GM18861 (cell line): ENCODE data around the gene CYP46A1.

Source experiments
- ATAC-seq: cut with Tn5 transposase; IDR thresholded peaks from one replicate; pipeline ENCODE4 v1.9.1; 2021; ENCODE audit not compliant: unreplicated experiment

Gene CYP46A1

GRCh38 chr14:99672506-99673304 is 11.4 kb upstream of the CYP46A1 start:
- ATAC-seq = peak; percentile 69

GRCh38 chr14:99673305-99674063 is 10.6 kb upstream of the CYP46A1 start:
- ATAC-seq = no peak

- no peak for ATAC-seq
These were observed 9.9 kb upstream of the CYP46A1 start for GRCh38 chr14:99674064-99674650.

GRCh38 chr14:99674776-99675381 is 9.2 kb upstream of the CYP46A1 start:
- ATAC-seq = no peak

GRCh38 chr14:99675382-99675835 is 8.7 kb upstream of the CYP46A1 start:
- ATAC-seq = no peak

- no peak for ATAC-seq
These were observed 8.1 kb upstream of the CYP46A1 start for GRCh38 chr14:99675951-99676350.

GRCh38 chr14:99676657-99677056 is 7.4 kb upstream of the CYP46A1 start:
- no peak for ATAC-seq

- no peak for ATAC-seq
These were observed 6.6 kb upstream of the CYP46A1 start for GRCh38 chr14:99677231-99678140.

- ATAC-seq = no peak
These were observed 5.9 kb upstream of the CYP46A1 start for GRCh38 chr14:99678198-99678597.

GRCh38 chr14:99679111-99679510 is 5.0 kb upstream of the CYP46A1 start:
- no peak for ATAC-seq

GRCh38 chr14:99679543-99679942 is 4.6 kb upstream of the CYP46A1 start:
- no peak for ATAC-seq

GRCh38 chr14:99679996-99680395 is 4.1 kb upstream of the CYP46A1 start:
- ATAC-seq = no peak

GRCh38 chr14:99681101-99681831 is 2.8 kb upstream of the CYP46A1 start:
- no peak for ATAC-seq

- ATAC-seq = no peak
These were observed 2.3 kb upstream of the CYP46A1 start for GRCh38 chr14:99681832-99682148.

GRCh38 chr14:99682809-99683618 is 1.1 kb upstream of the CYP46A1 start:
- ATAC-seq = peak; percentile 45

GRCh38 chr14:99684410-99684934 is 374 bp downstream of the CYP46A1 start:
- peak; percentile 31 for ATAC-seq

GRCh38 chr14:99685151-99685591 is 1.1 kb downstream of the CYP46A1 start:
- ATAC-seq = no peak

- ATAC-seq = no peak
These were observed 1.5 kb downstream of the CYP46A1 start for GRCh38 chr14:99685596-99685995.
